ENCODE results near the gene SNED1. TPM values are rescaled to one million over a fixed set of nuclear protein-coding genes. Genes with fewer than 3 reads are reported as not detected.

The SNED1 gene
- polyA plus RNA-seq, 1 donor (not counting 4 experiments of a cell fraction or from before 2014, with no cell fraction given), result 0.12 TPM

DNA sequence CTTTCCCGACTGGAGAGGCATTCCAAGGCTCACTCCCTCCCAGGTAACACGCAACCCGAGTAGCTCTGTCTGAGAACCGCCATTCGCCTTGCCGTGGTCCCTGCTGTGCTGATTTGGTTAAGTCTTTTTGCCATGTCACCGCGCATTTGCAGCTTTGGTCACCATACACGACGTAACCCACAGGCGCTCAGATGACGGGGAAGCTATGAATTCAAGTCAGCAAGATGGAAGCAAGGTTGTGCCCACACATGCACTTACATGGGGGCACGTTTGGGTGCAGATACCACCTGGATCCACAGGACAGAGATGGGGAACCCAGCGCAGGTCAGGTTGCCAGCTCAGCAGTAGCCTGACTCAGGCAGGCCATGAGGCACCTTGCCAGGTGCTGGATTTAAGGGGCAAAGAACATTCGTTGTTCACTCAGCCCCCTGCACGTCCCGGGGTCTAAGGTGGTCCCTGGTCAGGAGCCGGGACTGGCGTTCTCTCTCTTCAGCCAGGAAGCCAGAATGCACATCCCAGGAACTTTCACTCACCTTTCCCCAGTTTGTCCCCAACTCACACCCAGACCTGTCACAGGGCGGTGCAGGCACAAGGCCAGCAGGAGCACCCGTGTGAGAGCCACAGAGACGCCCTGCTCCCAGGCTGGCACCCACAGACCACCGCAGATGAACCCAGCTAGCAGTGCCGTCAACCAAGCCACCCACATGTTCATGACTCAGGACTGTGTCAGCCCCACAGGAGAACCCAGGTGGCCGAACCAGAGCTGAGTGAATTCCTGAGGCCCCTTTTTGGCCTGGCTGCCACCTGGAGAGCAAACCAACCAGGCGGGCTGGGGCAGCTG is 19.9 kb downstream of the SNED1 start:
- no peak overlapping the region for H3K4me3 ChIP-seq (ENCODE audit: control insufficient read depth in 2 of 3, extremely low read depth in 1 of 3, insufficient read depth in 2 of 3, low read depth in 1 of 3, low read length in 3 of 3)
- H3K9me1 ChIP-seq (ENCODE audit: control insufficient read depth, extremely low read depth, insufficient read depth, low read length), result no peaks in the 10 kb centered on the region
- H3K4me2 ChIP-seq (ENCODE audit: control insufficient read depth, extremely low read depth, insufficient read depth, low read depth, low read length), result no peak overlapping the region
- no peaks in the 10 kb centered on the region for H3K27me3 ChIP-seq (ENCODE audit: control insufficient read depth, extremely low read depth, insufficient read depth, low read length)
- no peak overlapping the region for H2AFZ ChIP-seq (ENCODE audit: control insufficient read depth, low read length)
- no peak for DNase-seq (ENCODE audit: low read depth, low spot score)
- no peak overlapping the region for H3K9ac ChIP-seq (ENCODE audit: control insufficient read depth, extremely low read depth, insufficient read depth, low read length)
- no peaks in the 10 kb centered on the region for H3K4me1 ChIP-seq (ENCODE audit: control insufficient read depth, extremely low read depth, insufficient read depth, low read length)
- no peaks in the 10 kb centered on the region for H3K9me3 ChIP-seq (ENCODE audit: control insufficient read depth, low read depth, low read length)
- H3K36me3 ChIP-seq (ENCODE audit: control insufficient read depth in 2 of 2, extremely low read depth in 1 of 2, insufficient read depth in 2 of 2, low read length in 2 of 2), result no peaks in the 10 kb centered on the region
- no peak overlapping the region for H3K27ac ChIP-seq (ENCODE audit: control insufficient read depth, insufficient read depth, low read length)
- dilution Hi-C loops (cut with MboI; ENCODE audit: extremely low pct_ligation_motif_present, low sequenced_read_pairs), result no loop called here
- no peak for TF ChIP-seq CTCF (optimal IDR thresholded peaks at IDR 0.05 in 1 of 3, IDR thresholded peaks at IDR 0.05 in 1 of 3, conservative IDR thresholded peaks at IDR 0.05 in 1 of 3; ENCODE audit: extremely low read depth in 1 of 3, insufficient read depth in 2 of 3, low read length in 3 of 3)
- no peak for TF ChIP-seq EZH2 (IDR thresholded peaks at IDR 0.05; ENCODE audit: low read length)
- H3K79me2 ChIP-seq (ENCODE audit: control insufficient read depth, insufficient read depth, low read length), result no peaks in the 10 kb centered on the region
- no peaks in the 10 kb centered on the region for H4K20me1 ChIP-seq (ENCODE audit: control insufficient read depth, extremely low read depth, insufficient read depth, low read length)
- FAIRE-seq, result no peak

- Histone ChIP-seq H3K4me2 (ENCODE audit: control insufficient read depth, extremely low read depth, insufficient read depth, low read depth, low read length) (no peak overlapping the region), H3K4me3 (ENCODE audit: control insufficient read depth in 2 of 3, extremely low read depth in 1 of 3, insufficient read depth in 2 of 3, low read depth in 1 of 3, low read length in 3 of 3) (no peak overlapping the region), H3K4me1 (ENCODE audit: control insufficient read depth, extremely low read depth, insufficient read depth, low read length) (no peaks in the 10 kb centered on the region), H4K20me1 (ENCODE audit: control insufficient read depth, extremely low read depth, insufficient read depth, low read length) (no peaks in the 10 kb centered on the region), H3K27me3 (ENCODE audit: control insufficient read depth, extremely low read depth, insufficient read depth, low read length) (no peaks in the 10 kb centered on the region), H3K79me2 (ENCODE audit: control insufficient read depth, insufficient read depth, low read length) (no peaks in the 10 kb centered on the region), H2AFZ (ENCODE audit: control insufficient read depth, low read length) (no peak overlapping the region), H3K27ac (ENCODE audit: control insufficient read depth, insufficient read depth, low read length) (no peak overlapping the region), H3K9me3 (ENCODE audit: control insufficient read depth, low read depth, low read length) (no peaks in the 10 kb centered on the region), H3K9ac (ENCODE audit: control insufficient read depth, extremely low read depth, insufficient read depth, low read length) (no peak overlapping the region), H3K36me3 (ENCODE audit: control insufficient read depth in 2 of 2, extremely low read depth in 1 of 2, insufficient read depth in 2 of 2, low read length in 2 of 2) (no peaks in the 10 kb centered on the region), H3K9me1 (ENCODE audit: control insufficient read depth, extremely low read depth, insufficient read depth, low read length) (no peaks in the 10 kb centered on the region)
- FAIRE-seq (no peak), DNase-seq (ENCODE audit: low read depth, low spot score) (no peak)
- dilution Hi-C loops (cut with MboI; ENCODE audit: extremely low pct_ligation_motif_present, low sequenced_read_pairs), result no loop called here
- TF ChIP-seq EZH2 (IDR thresholded peaks at IDR 0.05; ENCODE audit: low read length), result no peak
- no peak for TF ChIP-seq CTCF (optimal IDR thresholded peaks at IDR 0.05 in 1 of 3, IDR thresholded peaks at IDR 0.05 in 1 of 3, conservative IDR thresholded peaks at IDR 0.05 in 1 of 3; ENCODE audit: extremely low read depth in 1 of 3, insufficient read depth in 2 of 3, low read length in 3 of 3)
These were observed 21.2 kb downstream of the SNED1 start for GRCh38 chr2:241019441-241020139.
